Esophagus muscularis mucosa (tissue), 4 donors: ENCODE results near the gene ABHD17C.

Experiments
- EP300 ChIP-seq: sonication (generic); formaldehyde crosslinking; IDR thresholded peaks from one replicate; pipeline ENCODE4 v1.6.1; 2017; ENCODE audit warnings: antibody characterized with exemption
- POLR2A ChIP-seq: fragments of 450-650 bp; IDR thresholded peaks from one replicate; pipeline ENCODE4 v1.6.1; 2017; ENCODE audit warnings: antibody characterized with exemption, moderate library complexity, mild to moderate bottlenecking, low read depth
- POLR2AphosphoS5 ChIP-seq, 2 donors: sonication (generic); formaldehyde crosslinking; IDR thresholded peaks; one replicate each; pipeline ENCODE4 v1.6.1; 2017; ENCODE audit warnings: antibody characterized with exemption in 2 of 2
- TF ChIP-seq, protein P1 (sequence below), 3 experiments: fragments of 200-600 bp in 2 of 3; fragments of 450-650 bp in 1 of 3; sonication (generic) in 2 of 3; IDR thresholded peaks; one replicate each; pipeline ENCODE4 v1.5.1; 2017 to 2019; ENCODE audit warnings: antibody characterized with exemption in 3 of 3, mild to moderate bottlenecking in 2 of 3, moderate library complexity in 1 of 3

- TF ChIP-seq, protein P1, sequence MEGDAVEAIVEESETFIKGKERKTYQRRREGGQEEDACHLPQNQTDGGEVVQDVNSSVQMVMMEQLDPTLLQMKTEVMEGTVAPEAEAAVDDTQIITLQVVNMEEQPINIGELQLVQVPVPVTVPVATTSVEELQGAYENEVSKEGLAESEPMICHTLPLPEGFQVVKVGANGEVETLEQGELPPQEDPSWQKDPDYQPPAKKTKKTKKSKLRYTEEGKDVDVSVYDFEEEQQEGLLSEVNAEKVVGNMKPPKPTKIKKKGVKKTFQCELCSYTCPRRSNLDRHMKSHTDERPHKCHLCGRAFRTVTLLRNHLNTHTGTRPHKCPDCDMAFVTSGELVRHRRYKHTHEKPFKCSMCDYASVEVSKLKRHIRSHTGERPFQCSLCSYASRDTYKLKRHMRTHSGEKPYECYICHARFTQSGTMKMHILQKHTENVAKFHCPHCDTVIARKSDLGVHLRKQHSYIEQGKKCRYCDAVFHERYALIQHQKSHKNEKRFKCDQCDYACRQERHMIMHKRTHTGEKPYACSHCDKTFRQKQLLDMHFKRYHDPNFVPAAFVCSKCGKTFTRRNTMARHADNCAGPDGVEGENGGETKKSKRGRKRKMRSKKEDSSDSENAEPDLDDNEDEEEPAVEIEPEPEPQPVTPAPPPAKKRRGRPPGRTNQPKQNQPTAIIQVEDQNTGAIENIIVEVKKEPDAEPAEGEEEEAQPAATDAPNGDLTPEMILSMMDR (IDR thresholded peaks at IDR 0.05): no peak
- TF ChIP-seq POLR2A (no peak), POLR2AphosphoS5 (IDR thresholded peaks at IDR 0.05) (no peak), EP300 (no peak)
These were observed 90.8 kb downstream of the ABHD17C start for GRCh38 chr15:80785811-80786354.
